ENCODE data around the gene SRGAP3.

Gene SRGAP3

DNA sequence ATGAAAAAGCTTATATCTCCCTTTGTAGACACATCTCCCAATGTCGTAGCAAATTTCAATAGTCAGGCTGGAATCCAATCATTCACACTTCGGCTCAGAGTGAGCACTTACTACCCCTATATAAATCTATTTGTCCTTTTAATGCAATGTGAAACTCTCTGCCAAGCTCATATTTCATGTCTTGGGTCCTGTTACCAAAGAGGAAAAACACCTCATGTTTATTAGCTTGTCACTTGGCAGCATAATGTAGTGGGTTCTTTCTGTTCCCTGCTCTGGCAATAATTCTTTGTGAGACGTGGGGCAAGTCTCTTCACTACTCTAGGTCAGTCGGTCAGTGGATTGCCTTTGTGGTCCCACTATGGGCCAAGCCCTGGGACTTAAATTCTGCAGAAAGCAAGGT is 107.1 kb downstream of the SRGAP3 start:
- no peak for DNase-seq (ENCODE audit: low spot score)

GRCh38 chr3:9141928-9142289 is 107.5 kb downstream of the SRGAP3 start:
- DNase-seq (ENCODE audit: low spot score): no peak

DNA sequence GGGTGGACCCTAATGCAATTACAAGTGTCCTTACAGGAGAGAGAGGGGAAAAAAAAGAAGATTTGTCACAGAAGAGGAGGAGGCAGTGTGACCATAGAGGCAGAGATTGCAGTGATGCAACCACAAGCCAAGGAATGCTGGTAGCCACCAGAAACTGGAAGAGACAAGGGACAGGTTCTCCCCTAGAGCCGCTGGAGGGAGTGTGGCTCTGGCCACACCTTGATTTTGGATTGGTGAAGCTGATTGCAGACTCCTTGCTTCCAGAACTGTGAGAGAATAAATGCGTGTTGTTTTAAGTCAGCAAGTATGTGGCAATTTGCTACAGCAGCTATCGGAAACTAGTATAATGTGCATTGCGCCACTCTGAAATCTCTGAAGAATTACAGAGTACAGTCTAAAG is 110.1 kb downstream of the SRGAP3 start:
- no peak for DNase-seq (ENCODE audit: low spot score)

- DNase-seq (ENCODE audit: low spot score): no peak
These were observed 111.8 kb downstream of the SRGAP3 start for GRCh38 chr3:9137676-9138075.

- no peak for DNase-seq (ENCODE audit: low spot score)
These were observed 112.5 kb downstream of the SRGAP3 start for GRCh38 chr3:9136746-9137465.

GRCh38 chr3:9135930-9136525 is 113.4 kb downstream of the SRGAP3 start:
- DNase-seq (ENCODE audit: low spot score): no peak

DNA sequence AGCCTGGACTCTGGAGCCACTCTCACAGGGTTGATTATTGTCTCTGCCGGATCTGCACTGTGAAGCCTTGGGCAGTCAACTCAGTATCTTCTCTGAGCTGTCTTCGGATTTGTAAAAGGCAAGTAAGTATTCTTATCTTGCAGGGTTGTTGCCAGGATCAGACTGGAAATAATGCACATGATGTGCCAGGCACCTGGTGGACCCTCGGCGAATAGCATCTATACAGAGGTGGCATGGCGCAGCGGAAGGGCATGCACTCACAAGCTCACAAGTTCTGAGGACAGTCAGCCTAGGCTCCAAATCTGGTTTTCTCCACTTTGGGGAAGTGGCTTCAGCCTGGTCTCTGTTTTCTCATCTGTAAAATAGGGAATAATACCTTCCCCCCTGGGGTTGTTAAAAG is 113.9 kb downstream of the SRGAP3 start:
- no peak for DNase-seq (ENCODE audit: low spot score)

GRCh38 chr3:9133656-9134055 is 115.8 kb downstream of the SRGAP3 start:
- DNase-seq (ENCODE audit: low spot score): no peak

DNA sequence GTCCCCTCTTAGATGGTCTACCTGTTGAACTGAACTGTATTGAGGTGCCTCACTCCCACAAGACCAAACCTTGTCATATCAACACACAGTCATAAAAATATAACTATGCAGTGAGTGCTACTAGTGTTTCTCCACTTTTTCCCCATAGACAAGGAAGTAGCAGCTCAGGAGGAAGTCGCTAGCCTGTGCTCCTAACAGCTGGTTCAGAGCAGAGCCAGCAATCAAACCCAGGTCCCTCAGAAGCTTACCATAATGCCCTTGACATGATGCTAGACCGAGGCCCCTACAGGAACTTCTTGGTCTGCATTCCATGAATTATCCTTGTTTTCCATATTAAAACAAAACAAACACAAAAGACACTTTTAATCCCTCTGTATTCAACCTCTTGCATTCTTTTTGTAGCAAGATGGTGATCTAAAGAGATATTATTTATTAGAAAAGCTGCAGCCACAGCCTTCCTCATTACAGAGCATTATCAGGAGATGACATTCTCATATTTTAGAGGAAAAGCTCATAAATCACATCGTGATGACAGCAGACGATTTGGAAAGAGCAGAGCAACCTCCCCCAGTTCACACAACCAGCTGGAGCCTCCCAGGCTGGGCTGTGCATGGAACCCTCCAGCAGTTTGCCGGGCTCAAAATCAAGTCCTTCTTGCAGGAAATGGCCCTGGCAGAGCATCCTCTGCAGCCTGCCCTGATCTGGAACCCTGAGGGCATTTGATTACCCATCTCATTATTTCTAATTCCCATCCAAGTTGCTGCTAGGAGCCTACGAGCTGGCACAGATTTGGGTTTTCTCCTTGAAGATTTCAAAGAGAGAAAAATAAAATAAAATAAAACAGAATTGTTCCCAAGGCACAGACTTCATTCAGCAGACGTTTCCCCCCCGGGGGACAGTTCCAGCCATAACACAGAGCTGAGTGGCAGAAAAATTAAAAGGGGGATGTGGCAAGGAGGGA is 118.8 kb downstream of the SRGAP3 start:
- no peak for DNase-seq (ENCODE audit: low spot score)

- DNase-seq (ENCODE audit: low spot score): no peak
These were observed 120.1 kb downstream of the SRGAP3 start for GRCh38 chr3:9129365-9129764.

GRCh38 chr3:9125278-9125951 is 124.0 kb downstream of the SRGAP3 start:
- no peak for DNase-seq (ENCODE audit: low spot score)

- no peak for DNase-seq (ENCODE audit: low spot score)
These were observed 124.7 kb downstream of the SRGAP3 start for GRCh38 chr3:9124730-9125129.

- no peak for DNase-seq (ENCODE audit: low spot score)
These were observed 125.6 kb downstream of the SRGAP3 start for GRCh38 chr3:9123840-9124239.

- DNase-seq (ENCODE audit: low spot score): peak; percentile 33
These were observed 126.6 kb downstream of the SRGAP3 start for GRCh38 chr3:9122732-9123364.

- no peak for DNase-seq (ENCODE audit: low spot score)
These were observed 128.0 kb downstream of the SRGAP3 start for GRCh38 chr3:9121366-9122001.

- no peak for DNase-seq (ENCODE audit: low spot score)
These were observed 130.1 kb downstream of the SRGAP3 start for GRCh38 chr3:9119331-9119730.

DNA sequence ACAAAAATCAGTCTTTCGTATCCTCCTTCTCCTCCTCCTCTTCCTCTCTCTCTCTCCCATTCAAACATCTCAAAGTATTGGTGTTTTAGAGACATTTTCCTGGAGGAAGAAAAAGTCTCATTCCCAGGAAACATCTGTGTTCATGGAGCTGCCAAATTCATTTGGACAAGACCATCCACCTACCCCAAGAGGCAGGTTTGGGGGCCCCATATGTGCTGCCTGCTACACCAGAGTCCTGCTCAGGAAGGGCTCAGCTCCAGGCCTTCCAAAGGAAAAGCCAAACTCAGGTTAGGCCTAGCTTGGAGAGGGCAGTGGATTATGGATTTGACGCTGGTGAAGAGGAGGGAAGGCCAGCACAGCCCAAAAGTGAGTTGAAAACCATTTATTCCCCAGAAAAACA is 131.2 kb downstream of the SRGAP3 start:
- DNase-seq (ENCODE audit: low spot score): no peak

DNA sequence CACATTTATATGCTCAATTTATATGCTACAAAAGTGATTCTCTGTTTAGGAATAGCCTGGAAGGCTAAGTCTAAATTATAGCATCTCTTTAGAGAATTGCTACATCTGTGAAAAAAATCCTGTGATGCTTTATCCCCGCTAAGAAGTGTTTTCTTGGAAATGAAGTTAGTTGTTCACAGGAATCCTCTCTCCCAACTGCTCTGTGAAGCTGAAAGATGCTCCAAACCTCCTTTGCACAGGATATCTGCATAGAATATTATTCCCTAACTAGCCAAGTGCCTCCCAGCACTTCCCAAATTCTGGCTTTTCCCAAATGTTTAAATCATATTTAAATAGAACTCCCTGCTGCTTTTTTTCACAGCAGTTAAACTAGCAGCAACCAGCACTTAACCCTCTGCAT is 132.2 kb downstream of the SRGAP3 start:
- DNase-seq (ENCODE audit: low spot score): no peak

GRCh38 chr3:9116336-9116735 is 133.1 kb downstream of the SRGAP3 start:
- DNase-seq (ENCODE audit: low spot score): no peak

GRCh38 chr3:9115336-9115735 is 134.1 kb downstream of the SRGAP3 start:
- DNase-seq (ENCODE audit: low spot score): no peak

GRCh38 chr3:9113040-9113439 is 136.4 kb downstream of the SRGAP3 start:
- DNase-seq (ENCODE audit: low spot score): no peak
